ENCODE data around the gene SLC13A2. TPM values are rescaled to one million over a fixed set of nuclear protein-coding genes. Genes with fewer than 3 reads are reported as not detected.

The SLC13A2 gene
- polyA plus RNA-seq, 1 experiment, result not detected

GRCh38 chr17:28538296-28538895 lies 65.0 kb downstream of the SLC13A2 start:
- CTCF ChIA-PET, result interaction anchor here (1.4 to 8.5 kb wide), 3 partner anchors 10 to 43 kb away, joined by 7 to 155 read pairs (median 27); no protein-coding TSS in a partner anchor
- TF ChIP-seq CTCF (IDR thresholded peaks at IDR 0.05; ENCODE audit: insufficient read depth, low read depth, low read length), result no peak
- peaks cover 2% of the 10 kb centered on the region for H3K27me3 ChIP-seq (ENCODE audit: control insufficient read depth, insufficient read depth, low read length)

GRCh38 chr17:28540231-28540630 lies 66.8 kb downstream of the SLC13A2 start:
- ChIA-PET POLR2A (no interaction called here), CTCF (interaction anchor here (0.6 to 8.5 kb wide), 10 partner anchors 8 to 80 kb away, joined by 3 to 155 read pairs (median 5); partner anchors contain the start of gene PIGS)
- DNase-seq (ENCODE audit: low read depth), result no peak
- Histone ChIP-seq H3K27me3 (ENCODE audit: control insufficient read depth, insufficient read depth, low read length) (peaks cover 2% of the 10 kb centered on the region), H3K36me3 (ENCODE audit: control insufficient read depth, insufficient read depth, low read length) (no peaks in the 10 kb centered on the region), H3K4me3 (ENCODE audit: low read depth, low read length) (no peak overlapping the region)
- TF ChIP-seq CTCF (IDR thresholded peaks at IDR 0.05; ENCODE audit: insufficient read depth, low read depth, low read length), result no peak

More at GRCh38 chr17:28538296-28538895, 65.0 kb downstream of the SLC13A2 start:
- DNase-seq (ENCODE audit: low read depth), result no peak
- POLR2A ChIA-PET, result no interaction called here
- no peak overlapping the region for H3K4me3 ChIP-seq (ENCODE audit: low read depth, low read length)
- no peaks in the 10 kb centered on the region for H3K36me3 ChIP-seq (ENCODE audit: control insufficient read depth, insufficient read depth, low read length)

GRCh38 chr17:28541439-28541838 lies 68.0 kb downstream of the SLC13A2 start:
- TF ChIP-seq CTCF (IDR thresholded peaks at IDR 0.05; ENCODE audit: insufficient read depth, low read depth, low read length), result no peak
- CTCF ChIA-PET, result interaction anchor here (0.6 to 8.5 kb wide), 8 partner anchors 10 to 812 kb away, joined by 3 to 155 read pairs (median 4); partner anchors contain the start of gene PIGS
- peaks cover 2% of the 10 kb centered on the region for H3K27me3 ChIP-seq (ENCODE audit: control insufficient read depth, insufficient read depth, low read length)

GRCh38 chr17:28544402-28545140 lies 71.1 kb downstream of the SLC13A2 start:
- Histone ChIP-seq H3K4me3 (ENCODE audit: low read depth, low read length) (no peak overlapping the region), H3K27me3 (ENCODE audit: control insufficient read depth, insufficient read depth, low read length) (no peaks in the 10 kb centered on the region), H3K36me3 (ENCODE audit: control insufficient read depth, insufficient read depth, low read length) (peaks cover 6% of the 10 kb centered on the region)
- CTCF ChIA-PET, result interaction anchor here (1.6 kb wide), 1 partner anchor 69 kb away, joined by 4 read pairs; no protein-coding TSS in a partner anchor
- no peak for TF ChIP-seq CTCF (IDR thresholded peaks at IDR 0.05; ENCODE audit: insufficient read depth, low read depth, low read length)
- POLR2A ChIA-PET, result no interaction called here
- DNase-seq (ENCODE audit: low read depth), result no peak

More at GRCh38 chr17:28541439-28541838, 68.0 kb downstream of the SLC13A2 start:
- H3K4me3 ChIP-seq (ENCODE audit: low read depth, low read length), result no peak overlapping the region
- DNase-seq (ENCODE audit: low read depth), result no peak
- H3K36me3 ChIP-seq (ENCODE audit: control insufficient read depth, insufficient read depth, low read length), result no peaks in the 10 kb centered on the region
- POLR2A ChIA-PET, result no interaction called here

GRCh38 chr17:28545141-28545503 lies 71.7 kb downstream of the SLC13A2 start:
- POLR2A ChIA-PET, result no interaction called here
- Histone ChIP-seq H3K4me3 (ENCODE audit: low read depth, low read length) (no peak overlapping the region), H3K27me3 (ENCODE audit: control insufficient read depth, insufficient read depth, low read length) (no peaks in the 10 kb centered on the region), H3K36me3 (ENCODE audit: control insufficient read depth, insufficient read depth, low read length) (peaks cover 6% of the 10 kb centered on the region)
- CTCF ChIA-PET, result interaction anchor here (1.6 kb wide), 1 partner anchor 68 kb away, joined by 4 read pairs; no protein-coding TSS in a partner anchor
- no peak for DNase-seq (ENCODE audit: low read depth)
- TF ChIP-seq CTCF (IDR thresholded peaks at IDR 0.05; ENCODE audit: insufficient read depth, low read depth, low read length), result no peak
